Upper lobe of left lung (tissue), 6 donors: ENCODE data around the gene PRDM11. TPM values are rescaled to one million over a fixed set of nuclear protein-coding genes. Genes with fewer than 3 reads are reported as not detected.

ENCODE experiments used
- ATAC-seq, 2 donors: fragments of 200-7000 bp; cut with Tn5 transposase; one replicate each; pipeline ENCODE4 v1.9.1; 2022; ENCODE audit warnings: mild to moderate bottlenecking in 2 of 2, moderate library complexity in 2 of 2; ENCODE audit not compliant: low FRiP score in 2 of 2
- DNase-seq, 2 donors: peaks; one replicate each; pipeline ENCODE4 v3.0.0-alpha.2; 2019 to 2020
- H3K27ac ChIP-seq, 4 donors: fragments of 200-600 bp; sonication (generic); one replicate each; pipeline ENCODE4 v1.5.1; 2016 to 2019
- H3K27me3 ChIP-seq, 4 donors: fragments of 200-600 bp; sonication (generic); one replicate each; pipeline ENCODE4 v1.5.1; 2017 to 2019
- H3K36me3 ChIP-seq, 4 donors: fragments of 200-600 bp; sonication (generic); one replicate each; pipeline ENCODE4 v1.5.1; 2016 to 2019
- H3K4me1 ChIP-seq, 4 donors: fragments of 200-600 bp; sonication (generic); one replicate each; pipeline ENCODE4 v1.5.1; 2018 to 2019
- H3K4me3 ChIP-seq, 4 donors: fragments of 200-600 bp; sonication (generic); one replicate each; pipeline ENCODE4 v1.5.1; 2017 to 2019; ENCODE audit warnings: mild to moderate bottlenecking in 2 of 4, moderate library complexity in 1 of 4
- H3K9me3 ChIP-seq, 4 donors: fragments of 200-600 bp; sonication (generic); one replicate each; pipeline ENCODE4 v1.5.1; 2018 to 2019
- CTCF ChIP-seq, 6 experiments: fragments of 450-650 bp in 4 of 6; fragments of 200-600 bp in 2 of 6; sonication (generic) in 2 of 6; IDR thresholded peaks; one replicate each; pipeline ENCODE4 v1.5.1; 2016 to 2019; ENCODE audit warnings: antibody characterized with exemption in 6 of 6
- EP300 ChIP-seq, 4 donors: sonication (generic); formaldehyde crosslinking; IDR thresholded peaks; one replicate each; pipeline ENCODE4 v1.5.1; 2017; ENCODE audit warnings: antibody characterized with exemption in 4 of 4, control low read depth in 2 of 4
- POLR2A ChIP-seq, 4 donors: fragments of 450-650 bp; IDR thresholded peaks; one replicate each; pipeline ENCODE4 v1.5.1; 2016 to 2017; ENCODE audit warnings: antibody characterized with exemption in 4 of 4, mild to moderate bottlenecking in 2 of 4
- POLR2AphosphoS5 ChIP-seq, 2 donors: sonication (generic); formaldehyde crosslinking; IDR thresholded peaks; one replicate each; pipeline ENCODE4 v1.5.1; 2017; ENCODE audit warnings: antibody characterized with exemption in 2 of 2
- WGBS, 2 donors: methylation state at CpG; one replicate each; pipeline ENCODE4 v1.1.5; 2017 to 2018; 5-methylcytosine and 5-hydroxymethylcytosine counted together
- total RNA-seq, 6 donors: library from RNA; depleted of rRNA in 4 of 6; stranded (reverse); fragments of >200 nt in 4 of 6; gene quantifications; one replicate each; pipeline versions ENCODE4 v1.1.0 to v1.2.1, GENCODE V29; 2016 to 2021
- donor health status: DM: no; HTN: no; CAD: no; lungs with moderate emphysema.
- donor health status: DM: no; HTN: yes; CAD: no; lungs with severe emphysema.

Gene PRDM11
- total RNA-seq, 6 donors from 2014 or later, result 12.7 to 21.1 (median 16.0) TPM

- ATAC-seq (no peak), DNase-seq (no peak)
- H3K27me3 ChIP-seq, result no peaks in the 10 kb centered on the region
- no peaks in the 10 kb centered on the region for H3K4me1 ChIP-seq
- no peaks in the 10 kb centered on the region for H3K9me3 ChIP-seq
- WGBS, 2 donors, result 68 to 84% methylated on average over 11 of the region's 11 CpGs
- TF ChIP-seq EP300 (IDR thresholded peaks at IDR 0.05), result no peak
- no peak for TF ChIP-seq POLR2AphosphoS5 (IDR thresholded peaks at IDR 0.05)
- no peak for TF ChIP-seq CTCF (IDR thresholded peaks at IDR 0.05)
- no peak for TF ChIP-seq POLR2A (IDR thresholded peaks at IDR 0.05)
- no peaks in the 10 kb centered on the region for H3K36me3 ChIP-seq
- H3K27ac ChIP-seq, result no peak overlapping the region
- no peak overlapping the region for H3K4me3 ChIP-seq
Measured at GRCh38 chr11:45264839-45265515, 118.5 kb downstream of the PRDM11 start.

DNA sequence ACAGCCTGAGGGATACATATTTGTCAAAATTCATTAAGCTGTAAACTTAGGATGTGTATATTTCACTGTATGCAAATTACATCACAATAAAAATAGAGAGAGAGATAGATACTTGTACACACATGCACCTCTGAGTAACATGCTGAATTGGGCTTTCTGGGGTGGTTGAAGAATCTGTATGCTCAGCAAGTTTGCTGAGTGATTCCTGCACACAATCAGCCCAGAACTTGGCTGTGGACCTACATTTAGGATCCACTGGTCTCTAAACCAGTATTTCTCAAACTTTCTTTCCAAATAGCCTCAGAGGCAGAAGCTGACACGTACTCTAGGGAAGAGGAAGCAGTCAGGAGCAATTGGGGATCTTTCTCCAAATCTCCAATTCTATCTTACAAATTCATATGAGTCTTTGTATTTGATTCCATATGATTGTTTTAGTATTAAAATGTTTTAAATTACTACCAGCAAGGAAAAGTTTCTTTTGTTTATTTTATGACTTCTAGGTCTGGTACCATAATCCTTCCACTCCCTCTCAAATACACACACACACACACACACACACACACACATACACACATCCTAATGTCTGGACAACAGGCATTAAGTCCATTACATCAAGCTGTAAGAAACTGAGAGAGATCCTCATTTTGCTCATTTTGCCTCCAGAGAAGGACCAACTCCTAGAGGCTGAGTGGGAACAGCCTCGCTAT, 119.7 kb downstream of the PRDM11 start:
- Histone ChIP-seq H3K36me3 (no peaks in the 10 kb centered on the region), H3K4me3 (no peak overlapping the region), H3K27me3 (no peaks in the 10 kb centered on the region), H3K27ac (no peak overlapping the region), H3K9me3 (no peaks in the 10 kb centered on the region), H3K4me1 (no peaks in the 10 kb centered on the region)
- WGBS, 2 donors, result 78 to 79% methylated on average over 2 of the region's 2 CpGs
- no peak for TF ChIP-seq POLR2AphosphoS5 (IDR thresholded peaks at IDR 0.05)
- TF ChIP-seq CTCF (IDR thresholded peaks at IDR 0.05), result no peak
- no peak for DNase-seq
- no peak for ATAC-seq

DNA sequence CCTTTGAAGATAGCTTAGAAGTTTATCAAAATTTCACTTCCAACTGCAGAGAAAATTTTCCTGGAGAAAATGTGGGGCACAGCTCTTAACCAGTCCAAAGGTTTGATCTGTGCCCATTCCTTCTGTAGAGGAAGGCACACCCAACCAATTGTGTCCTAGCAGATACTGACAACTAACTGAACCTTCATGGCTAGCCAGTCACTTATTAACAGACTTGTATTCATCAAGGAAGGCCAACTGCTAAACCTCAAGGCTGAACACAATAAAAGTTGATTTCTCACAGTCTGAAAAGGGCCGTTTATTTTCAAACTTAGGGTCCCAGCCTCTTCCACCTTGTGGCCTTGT, 120.2 kb downstream of the PRDM11 start:
- 85 to 92% methylated on average over 1 of the region's 1 CpG for WGBS, 2 donors
- ATAC-seq (no peak), DNase-seq (no peak)
- Histone ChIP-seq H3K27ac (no peak overlapping the region), H3K27me3 (no peaks in the 10 kb centered on the region), H3K4me1 (no peaks in the 10 kb centered on the region), H3K4me3 (no peak overlapping the region), H3K9me3 (no peaks in the 10 kb centered on the region), H3K36me3 (no peaks in the 10 kb centered on the region)
- TF ChIP-seq POLR2AphosphoS5 (IDR thresholded peaks at IDR 0.05), result no peak
- no peak for TF ChIP-seq EP300 (IDR thresholded peaks at IDR 0.05)
- TF ChIP-seq POLR2A (IDR thresholded peaks at IDR 0.05), result no peak
- no peak for TF ChIP-seq CTCF (IDR thresholded peaks at IDR 0.05)

GRCh38 chr11:45267052-45267451, 120.6 kb downstream of the PRDM11 start:
- WGBS, 2 donors, result 68 to 76% methylated on average over 10 to 14 of the region's 14 CpGs
- ATAC-seq (no peak), DNase-seq (no peak)
- Histone ChIP-seq H3K4me1 (no peaks in the 10 kb centered on the region), H3K27me3 (no peaks in the 10 kb centered on the region), H3K36me3 (no peaks in the 10 kb centered on the region), H3K9me3 (no peaks in the 10 kb centered on the region), H3K4me3 (no peak overlapping the region), H3K27ac (no peak overlapping the region)
- TF ChIP-seq POLR2AphosphoS5 (IDR thresholded peaks at IDR 0.05), result no peak
- no peak for TF ChIP-seq POLR2A (IDR thresholded peaks at IDR 0.05)
- no peak for TF ChIP-seq EP300 (IDR thresholded peaks at IDR 0.05)
- no peak for TF ChIP-seq CTCF (IDR thresholded peaks at IDR 0.05)
